ENCODE data around the gene SLCO6A1.
"Not testable (repeated sequence)": the region's sequence is repeated elsewhere in the genome, so short reads cannot be mapped to it uniquely, and the experiment has no call there.

Gene SLCO6A1, protein sequence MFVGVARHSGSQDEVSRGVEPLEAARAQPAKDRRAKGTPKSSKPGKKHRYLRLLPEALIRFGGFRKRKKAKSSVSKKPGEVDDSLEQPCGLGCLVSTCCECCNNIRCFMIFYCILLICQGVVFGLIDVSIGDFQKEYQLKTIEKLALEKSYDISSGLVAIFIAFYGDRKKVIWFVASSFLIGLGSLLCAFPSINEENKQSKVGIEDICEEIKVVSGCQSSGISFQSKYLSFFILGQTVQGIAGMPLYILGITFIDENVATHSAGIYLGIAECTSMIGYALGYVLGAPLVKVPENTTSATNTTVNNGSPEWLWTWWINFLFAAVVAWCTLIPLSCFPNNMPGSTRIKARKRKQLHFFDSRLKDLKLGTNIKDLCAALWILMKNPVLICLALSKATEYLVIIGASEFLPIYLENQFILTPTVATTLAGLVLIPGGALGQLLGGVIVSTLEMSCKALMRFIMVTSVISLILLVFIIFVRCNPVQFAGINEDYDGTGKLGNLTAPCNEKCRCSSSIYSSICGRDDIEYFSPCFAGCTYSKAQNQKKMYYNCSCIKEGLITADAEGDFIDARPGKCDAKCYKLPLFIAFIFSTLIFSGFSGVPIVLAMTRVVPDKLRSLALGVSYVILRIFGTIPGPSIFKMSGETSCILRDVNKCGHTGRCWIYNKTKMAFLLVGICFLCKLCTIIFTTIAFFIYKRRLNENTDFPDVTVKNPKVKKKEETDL

DNA sequence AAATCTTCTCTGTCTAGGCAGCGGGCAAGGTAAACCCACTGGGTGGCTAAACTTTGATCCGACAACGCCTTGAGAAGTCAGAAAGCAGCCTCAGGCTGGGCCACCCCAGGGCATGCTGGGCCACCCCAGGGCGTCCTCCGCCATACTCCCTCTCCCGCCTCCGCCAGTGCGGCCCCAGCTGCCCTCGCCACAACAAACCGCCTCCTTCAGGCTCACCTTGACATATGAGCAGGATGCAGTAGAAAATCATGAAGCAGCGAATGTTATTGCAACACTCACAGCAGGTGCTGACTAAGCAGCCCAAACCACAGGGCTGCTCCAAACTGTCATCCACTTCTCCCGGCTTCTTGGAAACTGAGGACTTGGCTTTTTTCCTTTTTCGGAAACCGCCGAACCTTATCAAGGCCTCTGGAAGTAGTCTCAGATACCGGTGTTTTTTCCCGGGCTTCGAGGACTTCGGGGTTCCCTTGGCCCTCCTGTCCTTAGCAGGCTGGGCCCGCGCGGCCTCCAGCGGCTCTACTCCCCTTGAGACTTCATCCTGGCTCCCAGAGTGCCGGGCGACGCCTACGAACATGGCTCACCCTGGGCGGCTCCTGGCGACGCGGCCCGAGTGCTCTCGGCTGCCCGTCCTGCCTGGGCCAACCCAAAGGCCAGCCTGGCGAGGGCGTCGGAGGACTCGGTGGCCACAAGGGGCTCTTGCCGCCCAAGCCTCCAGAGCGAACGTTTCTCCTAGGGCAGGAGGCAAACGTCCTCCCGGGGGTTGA lies at the start of gene SLCO6A1:
SLCO6A1 (minus strand) TSS at position 731 of the 764 bp plus-strand sequence; CDS start at position 574, 157 bp downstream.
- no peak for DNase-seq (ENCODE audit: low spot score)

DNA sequence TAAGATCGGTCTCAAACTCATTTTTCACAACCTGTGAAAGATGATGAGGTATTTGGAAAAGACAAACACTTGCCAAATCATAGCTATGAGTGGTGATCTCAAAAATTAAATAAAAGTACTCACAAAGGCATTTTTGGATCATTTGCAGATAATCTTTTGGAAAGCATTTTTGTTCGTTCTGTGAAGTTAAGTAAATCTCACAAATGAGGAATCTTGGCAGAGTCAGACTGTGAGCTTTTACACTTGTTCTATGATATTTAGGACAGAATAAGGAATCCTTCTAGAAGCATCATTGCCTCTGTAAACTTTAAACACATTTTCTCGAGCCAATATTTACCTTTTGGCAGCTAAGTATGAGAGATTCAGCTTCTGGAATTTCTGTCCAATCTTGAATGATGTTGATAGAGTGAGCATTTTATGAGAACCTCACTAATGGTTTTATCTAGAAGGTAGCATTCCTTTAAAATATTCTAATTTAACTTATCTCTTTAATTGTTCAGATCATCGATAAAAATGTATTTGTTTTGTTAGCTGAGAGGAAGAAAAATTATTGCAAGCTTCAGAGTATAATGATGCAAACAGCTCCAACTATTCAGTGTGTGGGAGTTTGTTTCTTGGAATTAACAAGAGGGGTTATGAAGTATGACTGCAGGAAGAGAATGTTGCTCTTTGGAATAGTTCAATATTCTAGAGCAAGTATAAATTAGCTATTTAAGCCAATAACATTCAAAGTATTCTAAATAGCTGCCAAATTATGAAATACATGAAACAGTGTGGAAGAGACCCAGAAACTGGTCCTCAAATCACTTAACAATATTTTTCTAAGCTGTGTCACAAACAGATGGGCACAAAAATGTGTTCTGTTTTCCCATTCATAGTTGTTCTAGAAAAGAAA lies 48.6 kb upstream of the SLCO6A1 start:
- DNase-seq (ENCODE audit: low spot score): no peak

DNA sequence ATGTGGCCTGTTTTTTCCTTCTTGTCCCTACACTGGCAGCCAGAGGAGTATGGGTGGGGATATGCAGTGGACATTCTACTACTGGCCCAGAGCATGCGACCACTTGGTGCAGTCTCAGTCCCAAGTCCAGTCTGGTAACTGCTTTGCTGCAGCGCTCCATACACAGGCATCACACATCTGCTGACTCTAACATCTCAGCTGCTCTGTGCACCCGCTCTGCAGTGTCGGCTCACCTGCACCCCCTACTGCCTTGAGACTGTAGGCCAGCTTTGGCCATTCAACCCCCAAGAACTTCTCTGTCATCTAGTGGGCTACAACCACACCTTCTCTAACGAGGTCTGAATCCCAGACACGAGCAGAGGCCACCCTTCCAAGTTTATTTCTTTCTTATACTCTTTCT lies 46.4 kb upstream of the SLCO6A1 start:
- DNase-seq (ENCODE audit: low spot score): peak; percentile 58

DNA sequence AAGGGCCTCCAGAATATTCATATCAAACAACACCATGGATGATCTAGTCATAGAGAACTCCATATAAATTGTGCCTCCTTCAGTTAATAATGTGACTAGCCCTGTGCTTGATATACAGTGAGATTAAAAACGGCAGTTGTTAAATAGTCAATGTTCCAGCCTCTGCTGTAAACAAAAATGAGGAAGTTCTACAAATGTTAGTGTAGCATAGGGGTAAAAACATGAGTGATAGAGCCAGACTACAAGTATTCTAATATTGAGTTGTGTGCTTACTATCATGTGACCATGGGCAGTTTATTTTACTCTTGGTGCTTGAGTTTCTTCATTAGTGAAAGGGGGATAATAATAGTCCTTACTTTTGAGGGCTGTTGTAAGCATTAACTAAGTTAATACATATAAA lies 43.3 kb upstream of the SLCO6A1 start:
- DNase-seq (ENCODE audit: low spot score): no peak

DNA sequence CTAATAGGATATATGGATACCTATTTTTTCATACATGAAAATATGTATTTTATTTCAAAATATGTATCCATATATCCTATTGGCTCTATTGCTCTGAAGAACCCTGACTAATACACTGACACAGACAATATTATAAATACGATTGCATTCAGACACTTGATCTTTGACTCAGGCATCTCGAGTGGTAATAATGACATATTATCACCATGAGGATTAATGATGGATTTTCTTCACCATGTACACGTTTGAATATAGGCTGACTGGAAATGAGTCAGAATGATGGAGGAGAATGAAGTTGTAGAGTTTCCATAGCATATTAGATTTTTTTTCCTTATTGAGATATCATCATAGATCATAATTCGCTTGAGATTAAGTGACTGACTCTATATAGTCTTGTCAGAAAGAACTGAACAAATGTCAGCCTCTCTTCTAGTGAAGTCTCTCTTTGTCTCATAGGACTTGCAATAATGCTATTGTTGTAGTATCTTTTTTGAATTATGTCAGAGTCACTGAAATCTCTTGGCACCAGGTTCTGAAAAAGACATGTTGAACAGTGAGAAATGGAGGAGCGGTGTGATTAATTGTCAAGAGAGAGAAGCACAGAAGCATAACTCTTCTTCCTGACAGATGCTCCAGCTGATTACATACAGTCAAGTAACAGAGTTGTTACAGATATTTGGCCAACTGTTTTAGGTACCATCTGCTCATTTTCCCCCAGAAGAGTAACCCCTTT lies 41.4 kb upstream of the SLCO6A1 start:
- DNase-seq (ENCODE audit: low spot score): no peak

DNA sequence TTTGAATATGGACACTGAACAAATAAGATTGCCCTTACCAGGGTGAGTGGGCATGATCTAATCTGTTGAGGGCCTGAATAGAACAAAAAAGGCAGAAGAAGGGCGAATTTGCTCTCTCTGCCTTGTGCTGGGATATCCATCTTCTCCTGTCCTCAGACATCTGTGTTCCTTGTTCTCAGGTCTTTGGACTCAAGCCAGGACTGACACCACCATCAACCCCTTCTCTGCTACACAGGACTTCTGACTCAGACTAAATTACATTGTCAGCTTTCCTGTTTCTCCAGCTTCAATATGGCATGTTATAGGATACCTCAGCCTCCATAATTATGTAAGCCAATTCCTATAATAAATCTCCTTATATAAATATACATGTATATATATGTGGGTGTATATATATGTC lies 40.8 kb upstream of the SLCO6A1 start:
- DNase-seq (ENCODE audit: low spot score): no peak

DNA sequence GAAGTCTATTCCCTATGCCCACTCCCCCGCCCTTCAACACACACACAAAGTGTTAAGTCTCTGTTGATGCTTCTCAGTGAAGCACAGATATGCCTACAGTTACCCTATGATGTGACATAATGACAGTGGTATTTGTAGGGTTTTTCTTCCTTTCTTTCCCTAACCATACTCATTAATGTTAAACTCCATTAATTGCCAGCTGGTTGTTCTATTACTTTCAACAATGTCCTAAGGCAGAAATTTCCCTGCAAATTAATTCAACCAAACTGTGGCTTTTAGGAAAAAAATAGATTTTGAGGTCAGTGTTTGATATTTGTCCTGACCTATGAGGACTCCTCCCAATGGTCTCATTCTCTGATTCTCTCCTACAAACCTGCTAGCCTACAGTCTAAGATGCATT lies 38.2 kb upstream of the SLCO6A1 start:
- DNase-seq (ENCODE audit: low spot score): no peak

DNA sequence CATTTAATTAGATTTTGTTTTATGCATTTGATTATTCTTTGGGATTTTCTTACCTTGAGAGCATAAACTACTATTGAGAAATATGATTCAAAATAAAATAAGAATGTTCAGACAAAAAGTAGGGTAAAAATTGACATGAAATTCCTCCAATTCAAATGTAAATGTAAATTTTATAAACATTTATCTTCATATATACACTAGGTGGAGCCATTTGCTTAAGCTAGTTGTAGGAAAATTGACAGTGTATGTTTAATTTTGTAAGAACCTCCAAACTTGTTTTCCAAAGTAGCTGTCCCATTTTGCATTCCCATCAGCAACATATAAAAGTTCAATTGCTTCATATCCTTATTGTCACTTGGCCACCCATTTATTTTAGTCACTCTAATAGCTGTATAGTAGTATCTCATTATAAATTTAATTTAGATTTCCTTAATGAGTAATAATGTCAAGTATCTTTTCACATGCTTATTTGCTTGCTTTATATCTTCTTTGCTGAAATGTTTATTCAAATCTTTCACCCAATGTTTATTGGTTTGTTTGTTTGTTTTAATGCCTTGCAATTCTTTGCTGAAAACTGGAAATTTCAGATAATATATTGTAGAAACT lies 37.6 kb upstream of the SLCO6A1 start:
- DNase-seq (ENCODE audit: low spot score): no peak

DNA sequence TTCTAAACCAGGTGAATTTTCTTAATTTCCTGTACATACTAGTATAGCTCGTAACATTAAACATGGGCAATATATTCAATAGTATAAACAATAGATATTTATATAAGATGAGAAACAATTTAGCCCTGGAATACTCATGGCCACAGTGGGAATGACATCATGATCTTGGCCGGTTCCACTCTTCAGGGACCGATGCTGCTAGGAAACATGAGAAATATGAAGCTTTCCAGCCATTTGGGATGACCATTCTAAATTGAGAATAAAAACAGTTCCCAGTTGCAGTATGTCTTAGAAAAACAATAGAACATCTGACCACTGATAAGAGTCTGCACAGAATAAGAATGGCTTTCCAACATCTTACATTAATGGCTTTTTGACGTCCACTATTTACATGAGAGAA lies 33.3 kb upstream of the SLCO6A1 start:
- no peak for DNase-seq (ENCODE audit: low spot score)

DNA sequence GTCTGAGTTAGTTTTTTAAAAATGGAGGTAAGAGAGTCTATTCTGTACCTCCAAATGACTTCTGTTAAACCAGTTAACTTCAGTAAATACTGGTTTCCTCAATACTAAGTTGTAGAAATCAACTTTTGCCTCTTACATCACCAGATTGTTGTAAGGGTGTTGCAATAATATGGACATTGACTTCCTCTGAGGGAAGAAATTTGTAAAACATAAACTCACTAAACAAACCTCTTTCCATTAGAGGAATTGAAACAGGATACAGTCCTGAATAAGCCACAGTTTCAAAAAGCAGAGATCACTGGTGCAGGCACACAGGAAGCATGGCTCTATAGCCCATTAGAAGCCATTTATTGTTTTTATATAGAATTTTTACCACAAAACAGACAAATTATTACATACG lies 32.7 kb upstream of the SLCO6A1 start:
- peak; percentile 10 for DNase-seq (ENCODE audit: low spot score)

DNA sequence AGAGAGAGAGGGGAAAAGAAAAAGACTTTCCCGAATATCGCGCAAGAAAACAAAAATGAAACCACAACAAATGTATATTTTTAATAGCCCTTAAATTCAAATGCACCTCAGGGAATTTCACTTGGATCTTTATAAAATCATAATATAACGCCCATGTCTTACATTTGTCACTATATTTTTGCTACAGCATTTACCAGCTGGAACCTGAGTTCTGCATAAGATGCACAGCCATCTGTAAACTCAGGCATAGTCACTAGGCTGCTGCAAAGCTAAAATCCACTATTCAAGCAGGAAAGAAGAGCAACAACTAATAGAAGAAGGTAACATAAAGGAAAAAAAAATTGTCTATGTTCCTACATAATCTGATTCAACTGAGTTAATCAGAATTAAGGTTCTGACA lies 30.6 kb upstream of the SLCO6A1 start:
- no peak for DNase-seq (ENCODE audit: low spot score)

DNA sequence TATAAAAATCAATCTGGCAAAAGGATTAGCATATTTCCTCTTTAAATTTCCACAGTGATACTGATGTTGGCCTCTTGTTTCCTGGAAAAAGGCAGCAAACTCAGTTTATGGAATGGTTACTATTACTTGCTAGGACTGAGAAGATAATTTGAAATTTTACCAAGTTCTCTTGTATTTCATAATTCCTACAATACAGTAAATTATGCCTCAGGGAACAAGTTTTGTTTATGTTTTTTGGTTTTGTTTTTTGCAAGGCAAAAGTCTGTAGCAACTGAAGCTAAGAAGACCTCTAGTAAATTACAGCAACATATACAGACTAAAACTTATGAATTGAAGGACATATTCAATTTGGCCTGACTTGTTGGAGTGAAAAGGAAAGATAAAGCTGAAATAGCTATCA lies 30.2 kb upstream of the SLCO6A1 start:
- DNase-seq (ENCODE audit: low spot score): no peak

DNA sequence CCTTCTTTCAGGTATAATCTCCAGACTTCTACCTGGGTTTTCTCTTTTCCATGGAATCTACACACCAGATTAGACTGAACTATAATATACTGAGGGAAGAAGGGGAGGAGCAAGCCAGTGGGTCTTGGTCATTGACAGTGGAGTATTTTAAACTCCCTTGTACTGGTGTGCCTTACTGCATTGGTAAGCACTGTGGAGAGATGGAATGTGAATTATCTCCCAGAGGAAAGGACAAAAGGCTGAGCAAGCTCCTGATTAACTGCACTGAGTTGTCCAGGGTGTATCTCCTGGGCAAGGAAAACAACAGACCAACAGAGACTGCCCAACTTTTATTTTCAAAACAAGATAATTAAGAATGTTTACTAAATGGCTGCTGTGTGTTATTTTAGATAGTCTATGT lies 29.8 kb upstream of the SLCO6A1 start:
- no peak for DNase-seq (ENCODE audit: low spot score)

DNA sequence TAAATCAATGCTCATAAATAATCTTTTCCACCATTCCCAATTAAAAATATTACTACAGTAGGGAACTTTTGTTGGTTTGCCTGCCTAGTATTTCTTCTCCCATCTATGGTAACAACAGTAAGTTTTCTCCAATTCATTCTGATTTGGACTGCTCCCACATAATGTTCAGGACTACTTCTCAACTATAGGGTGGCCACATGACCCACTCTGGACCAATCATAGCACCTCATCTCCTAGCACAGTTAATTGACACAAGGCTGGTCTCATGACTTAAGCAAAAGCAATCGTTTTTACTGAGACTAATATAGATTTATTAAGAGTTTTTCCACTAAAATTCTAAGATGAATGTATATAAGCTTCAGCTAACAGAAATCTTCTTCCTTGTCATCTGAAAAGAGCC lies 28.7 kb upstream of the SLCO6A1 start:
- no peak for DNase-seq (ENCODE audit: low spot score)

DNA sequence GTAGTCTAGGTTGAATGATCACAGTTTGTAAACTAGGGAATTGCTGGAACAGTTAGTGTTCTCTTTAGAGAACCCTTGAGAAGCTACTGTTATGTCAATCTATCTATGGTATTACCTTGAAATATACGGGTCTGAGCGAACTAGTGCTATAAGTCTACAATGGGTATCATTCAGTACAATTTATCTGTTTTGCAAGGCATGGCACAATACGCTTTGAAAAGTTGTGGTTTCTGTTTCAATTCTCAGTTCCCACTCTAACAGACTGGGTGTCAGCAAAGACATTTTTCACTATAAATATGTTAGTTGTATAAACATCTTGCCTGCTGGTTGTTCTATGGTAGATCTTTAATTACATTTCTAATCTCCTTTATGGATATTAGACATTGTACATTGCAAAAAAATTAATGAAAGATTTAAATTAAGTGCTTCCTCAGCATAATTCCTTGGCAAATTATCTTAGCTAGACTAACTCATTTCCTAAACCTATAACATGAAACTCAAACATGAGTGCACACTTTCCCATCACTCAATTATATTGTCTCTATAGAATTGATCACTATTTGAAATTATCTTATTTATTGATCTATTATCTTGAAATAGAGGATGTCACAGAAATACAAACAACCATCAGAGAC lies 24.9 kb upstream of the SLCO6A1 start:
- DNase-seq (ENCODE audit: low spot score): no peak

DNA sequence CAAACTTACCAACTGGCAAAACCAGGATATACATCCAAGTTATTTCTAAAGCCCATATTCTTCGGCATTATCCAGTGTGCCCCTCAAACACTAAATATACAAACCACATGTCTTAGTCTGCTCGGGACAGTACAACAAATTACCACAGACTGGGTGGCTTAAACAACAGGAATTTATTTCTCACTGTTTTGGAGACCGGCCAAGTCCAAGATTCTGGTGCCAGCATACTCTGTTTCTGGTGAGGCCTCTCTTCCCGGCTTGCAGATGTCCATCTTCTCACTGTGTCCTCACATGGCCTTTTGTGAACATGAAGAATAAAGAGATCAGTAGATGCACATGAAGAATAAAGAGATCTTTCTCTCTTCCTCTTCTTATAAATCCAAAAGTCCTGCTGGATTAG lies 12.9 kb upstream of the SLCO6A1 start:
- no peak for DNase-seq (ENCODE audit: low spot score)

DNA sequence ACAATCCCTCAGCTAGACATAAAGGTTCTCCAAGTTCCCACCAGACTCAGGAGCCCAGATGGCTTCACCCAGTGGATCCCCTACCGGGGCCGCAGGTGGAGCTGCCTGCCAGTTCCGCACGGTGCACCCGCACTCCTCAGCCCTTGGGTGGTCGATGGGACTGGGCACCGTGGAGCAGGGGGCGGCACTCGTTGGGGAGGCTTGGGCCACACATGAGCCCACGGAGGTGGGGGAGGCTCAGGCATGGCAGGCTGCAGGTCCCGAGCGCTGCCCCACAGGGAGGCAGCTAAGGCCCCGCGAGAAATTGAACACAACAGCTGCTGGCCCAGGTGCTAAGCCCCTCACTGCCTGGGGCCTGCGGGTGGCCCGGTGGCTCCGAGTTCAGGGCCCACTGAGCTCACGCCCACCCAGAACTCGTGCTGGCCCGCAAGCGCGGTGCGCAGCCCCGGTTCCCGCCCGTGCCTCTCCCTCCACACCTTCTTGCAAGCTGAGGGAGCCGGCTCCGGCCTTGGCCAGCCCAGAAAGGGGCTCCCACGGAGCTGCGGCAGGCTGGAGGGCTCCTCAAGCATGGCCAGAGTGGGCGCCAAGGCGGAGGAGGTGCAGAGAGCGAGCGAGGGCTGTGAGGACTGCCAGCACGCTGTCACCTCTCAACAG lies 7.4 kb downstream of the SLCO6A1 start:
- not testable (repeated sequence) for DNase-seq (ENCODE audit: low spot score)

DNA sequence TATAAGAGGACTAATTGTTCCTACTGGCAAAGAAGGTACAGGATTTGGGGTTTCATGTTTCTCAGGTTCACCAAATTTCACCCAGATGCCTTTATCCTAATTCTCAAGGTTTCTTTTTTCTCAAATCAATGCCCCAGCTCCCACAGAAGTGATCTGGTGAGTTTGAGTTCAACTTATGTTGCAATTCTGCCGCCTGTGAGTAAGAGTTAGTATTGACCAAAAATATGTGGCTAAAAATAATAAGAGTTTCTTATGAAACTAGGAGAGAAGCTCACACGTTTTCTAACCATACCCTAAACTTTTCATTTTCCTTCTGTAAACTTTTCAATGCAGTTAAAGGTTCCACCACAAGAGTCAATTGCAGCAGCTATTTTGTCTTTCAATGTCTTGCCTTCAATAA lies 15.1 kb downstream of the SLCO6A1 start:
- no peak for DNase-seq (ENCODE audit: low spot score)

DNA sequence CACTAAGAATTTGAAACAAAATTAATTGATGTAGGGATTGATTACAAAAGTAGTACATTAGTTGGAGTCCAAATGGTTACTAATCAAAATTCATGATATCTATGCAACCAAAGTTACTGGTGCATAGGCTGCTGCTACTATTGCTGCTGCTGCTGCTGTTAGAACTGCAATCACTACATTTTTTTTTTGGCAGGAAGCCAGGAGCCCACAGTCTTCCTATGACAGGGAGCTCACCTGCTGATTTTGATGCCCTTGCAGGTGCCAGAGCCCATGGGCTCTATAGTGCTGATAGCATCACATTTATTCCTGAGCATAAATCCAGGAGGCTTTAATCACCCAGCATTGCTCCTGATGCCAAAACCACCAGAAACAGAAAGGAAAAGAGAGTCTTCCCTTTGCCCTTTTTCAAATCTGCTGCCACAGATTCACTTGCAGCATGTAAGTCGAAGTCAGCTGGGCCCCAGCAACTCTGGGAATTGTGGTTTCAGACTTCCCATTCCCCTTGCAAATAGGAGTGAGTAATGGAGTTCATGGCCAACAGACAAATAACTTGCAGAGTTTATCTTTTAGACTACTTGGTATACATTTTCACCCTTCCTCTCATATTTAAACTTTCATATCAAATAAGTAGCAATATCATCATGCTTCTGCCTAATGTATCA lies 17.6 kb downstream of the SLCO6A1 start:
- no peak for DNase-seq (ENCODE audit: low spot score)
